NCI-H1694 (cell line): ENCODE data around the gene IGF2.
"Not testable (repeated sequence)": the region's sequence is repeated elsewhere in the genome, so short reads cannot be mapped to it uniquely, and the experiment has no call there.

Experiments used
- DNase-seq: peaks from one replicate; lab custom pipeline; 2025; lab: John Stamatoyannopoulos, UW

Gene IGF2

GRCh38 chr11:2136209-2136951, 2.8 kb downstream of the IGF2 start:
- DNase-seq, result no peak

- no peak for DNase-seq
These were observed 3.5 kb downstream of the IGF2 start for GRCh38 chr11:2135648-2136201.

- DNase-seq, result no peak
These were observed 4.1 kb downstream of the IGF2 start for GRCh38 chr11:2135018-2135569.

- DNase-seq, result no peak
These were observed 4.9 kb downstream of the IGF2 start for GRCh38 chr11:2134022-2135010.

GRCh38 chr11:2133241-2134021, 5.8 kb downstream of the IGF2 start:
- no peak for DNase-seq

GRCh38 chr11:2132874-2133240, 6.3 kb downstream of the IGF2 start:
- no peak for DNase-seq

GRCh38 chr11:2132246-2132645, 6.9 kb downstream of the IGF2 start:
- no peak for DNase-seq

GRCh38 chr11:2131371-2132236, 7.6 kb downstream of the IGF2 start:
- DNase-seq, result no peak

- DNase-seq, result no peak
These were observed 8.3 kb downstream of the IGF2 start for GRCh38 chr11:2130881-2131352.

- no peak for DNase-seq
These were observed 9.4 kb downstream of the IGF2 start for GRCh38 chr11:2129699-2130366.

- no peak for DNase-seq
These were observed 9.9 kb downstream of the IGF2 start for GRCh38 chr11:2129308-2129698.

GRCh38 chr11:2128511-2129307, 10.5 kb downstream of the IGF2 start:
- DNase-seq, result no peak

GRCh38 chr11:2128130-2128510, 11.1 kb downstream of the IGF2 start:
- DNase-seq, result no peak

GRCh38 chr11:2127482-2128129, 11.6 kb downstream of the IGF2 start:
- no peak for DNase-seq

- no peak for DNase-seq
These were observed 12.6 kb downstream of the IGF2 start for GRCh38 chr11:2126520-2127085.

GRCh38 chr11:2124736-2125484, 14.3 kb downstream of the IGF2 start:
- not testable (repeated sequence) for DNase-seq

GRCh38 chr11:2123628-2123960, 15.6 kb downstream of the IGF2 start:
- DNase-seq, result no peak
